Prostate gland (tissue), 2 donors: ENCODE measurements around the gene CENPB. TPM values are rescaled to one million over a fixed set of nuclear protein-coding genes. Genes with fewer than 3 reads are reported as not detected.
A peak's percentile ranks its signal among the peaks of the same experiment; 100 is the strongest.

ENCODE experiments used
- DNase-seq: peaks from one replicate; pipeline ENCODE4 v3.0.0-alpha.2; 2019; ENCODE audit warnings: low spot score
- H3K27ac ChIP-seq, 2 donors: fragments of 200-600 bp; sonication (generic); 2 replicates each; pipeline ENCODE4 v1.5.1; 2017 to 2019
- H3K27me3 ChIP-seq: fragments of 200-600 bp; sonication (generic); replicated peaks from 2 replicates; pipeline ENCODE4 v1.5.1; 2019; ENCODE audit not compliant: insufficient read depth
- H3K36me3 ChIP-seq, 2 donors: fragments of 200-600 bp; sonication (generic); 1 replicate in 1 of 2; 2 replicates in 1 of 2; pipeline versions ENCODE4 v1.5.1 to v1.8.1; 2017 to 2019
- H3K4me1 ChIP-seq: fragments of 200-600 bp; sonication (generic); replicated peaks from 2 replicates; pipeline ENCODE4 v1.5.1; 2019
- H3K4me3 ChIP-seq, 2 donors: fragments of 200-600 bp; sonication (generic); 2 replicates each; pipeline ENCODE4 v1.5.1; 2017 to 2019
- H3K9me3 ChIP-seq: fragments of 200-600 bp; sonication (generic); 2 replicates; pipeline ENCODE4 v1.5.1; 2017
- POLR2A ChIP-seq: fragments of 450-650 bp; IDR thresholded peaks from one replicate; pipeline ENCODE4 v1.6.1; 2016; ENCODE audit warnings: antibody characterized with exemption, mild to moderate bottlenecking
- POLR2AphosphoS5 ChIP-seq: sonication (generic); formaldehyde crosslinking; IDR thresholded peaks from one replicate; pipeline ENCODE4 v1.6.1; 2017; ENCODE audit warnings: antibody characterized with exemption
- WGBS: methylation state at CpG from one replicate; pipeline ENCODE4 v1.1.5; 2018; 5-methylcytosine and 5-hydroxymethylcytosine counted together
- intact Hi-C: fragments of 100-400 bp; cut with DNase I; formaldehyde crosslinking; loops from one replicate; pipeline ENCODE4 v1.14.2; 2022
- total RNA-seq, 2 donors: library from RNA; depleted of rRNA; stranded (reverse); fragments of >200 nt; gene quantifications; one replicate each; pipeline ENCODE4 v1.1.0, GENCODE V29; 2016
- TF ChIP-seq, protein P1 (sequence below), 4 experiments: fragments of 200-600 bp in 2 of 4; fragments of 450-650 bp in 2 of 4; sonication (generic) in 2 of 4; IDR thresholded peaks; 1 replicate in 3 of 4; 2 replicates in 1 of 4; pipeline ENCODE4 v1.5.1; 2016 to 2019; ENCODE audit warnings: antibody characterized with exemption in 4 of 4, mild to moderate bottlenecking in 2 of 4, moderate library complexity in 2 of 4

The CENPB gene
- total RNA-seq, 2 donors from 2014 or later = 76.6 to 86.9 TPM

- Histone ChIP-seq H3K4me1 (no peaks in the 10 kb centered on the region), H3K27me3 (peaks cover 4% of the 10 kb centered on the region), H3K27ac (no peak overlapping the region), H3K36me3 (no peaks in the 10 kb centered on the region), H3K9me3 (no peaks in the 10 kb centered on the region), H3K4me3 (no peak overlapping the region)
- TF ChIP-seq POLR2AphosphoS5 (no peak), POLR2A (no peak)
- TF ChIP-seq, protein P1, sequence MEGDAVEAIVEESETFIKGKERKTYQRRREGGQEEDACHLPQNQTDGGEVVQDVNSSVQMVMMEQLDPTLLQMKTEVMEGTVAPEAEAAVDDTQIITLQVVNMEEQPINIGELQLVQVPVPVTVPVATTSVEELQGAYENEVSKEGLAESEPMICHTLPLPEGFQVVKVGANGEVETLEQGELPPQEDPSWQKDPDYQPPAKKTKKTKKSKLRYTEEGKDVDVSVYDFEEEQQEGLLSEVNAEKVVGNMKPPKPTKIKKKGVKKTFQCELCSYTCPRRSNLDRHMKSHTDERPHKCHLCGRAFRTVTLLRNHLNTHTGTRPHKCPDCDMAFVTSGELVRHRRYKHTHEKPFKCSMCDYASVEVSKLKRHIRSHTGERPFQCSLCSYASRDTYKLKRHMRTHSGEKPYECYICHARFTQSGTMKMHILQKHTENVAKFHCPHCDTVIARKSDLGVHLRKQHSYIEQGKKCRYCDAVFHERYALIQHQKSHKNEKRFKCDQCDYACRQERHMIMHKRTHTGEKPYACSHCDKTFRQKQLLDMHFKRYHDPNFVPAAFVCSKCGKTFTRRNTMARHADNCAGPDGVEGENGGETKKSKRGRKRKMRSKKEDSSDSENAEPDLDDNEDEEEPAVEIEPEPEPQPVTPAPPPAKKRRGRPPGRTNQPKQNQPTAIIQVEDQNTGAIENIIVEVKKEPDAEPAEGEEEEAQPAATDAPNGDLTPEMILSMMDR (IDR thresholded peaks at IDR 0.05) = no peak
- 91% methylated on average over 5 of the region's 5 CpGs for WGBS
- intact Hi-C loops = no loop called here
- DNase-seq = no peak
Measured at GRCh38 chr20:3755814-3756480, 30.6 kb downstream of the CENPB start.

GRCh38 chr20:3755269-3755668 lies 31.3 kb downstream of the CENPB start:
- 94% methylated on average over 7 of the region's 7 CpGs for WGBS
- no peak for DNase-seq
- no peak for TF ChIP-seq POLR2A
- TF ChIP-seq, protein P1 (IDR thresholded peaks at IDR 0.05) = no peak
- TF ChIP-seq POLR2AphosphoS5 = no peak
- Histone ChIP-seq H3K4me3 (no peak overlapping the region), H3K4me1 (no peaks in the 10 kb centered on the region), H3K27me3 (peaks cover 4% of the 10 kb centered on the region), H3K36me3 (no peaks in the 10 kb centered on the region), H3K27ac (no peak overlapping the region), H3K9me3 (no peaks in the 10 kb centered on the region)
- intact Hi-C loops = no loop called here

- no peak for TF ChIP-seq POLR2A
- TF ChIP-seq POLR2AphosphoS5 = no peak
- TF ChIP-seq, protein P1 (IDR thresholded peaks at IDR 0.05) = no peak
- no peak overlapping the region for H3K27ac ChIP-seq
- no peaks in the 10 kb centered on the region for H3K36me3 ChIP-seq
- DNase-seq = no peak
- H3K4me1 ChIP-seq = peaks cover 4% of the 10 kb centered on the region
- H3K9me3 ChIP-seq = no peaks in the 10 kb centered on the region
- intact Hi-C loops = no loop called here
- no peak overlapping the region for H3K4me3 ChIP-seq
- H3K27me3 ChIP-seq = peaks cover 7% of the 10 kb centered on the region
- WGBS = 94% methylated on average over 16 of the region's 16 CpGs
Measured at GRCh38 chr20:3754276-3754630, 32.3 kb downstream of the CENPB start.

GRCh38 chr20:3753501-3754275 lies 32.9 kb downstream of the CENPB start:
- Histone ChIP-seq H3K9me3 (no peaks in the 10 kb centered on the region), H3K27me3 (peaks cover 9% of the 10 kb centered on the region), H3K36me3 (no peaks in the 10 kb centered on the region), H3K4me3 (no peak overlapping the region), H3K27ac (no peak overlapping the region), H3K4me1 (peaks cover 4% of the 10 kb centered on the region)
- 89% methylated on average over 22 of the region's 26 CpGs for WGBS
- no peak for DNase-seq
- intact Hi-C loops = no loop called here
- TF ChIP-seq POLR2A = no peak
- TF ChIP-seq, protein P1 (IDR thresholded peaks at IDR 0.05) = no peak
- TF ChIP-seq POLR2AphosphoS5 = no peak

GRCh38 chr20:3753098-3753497 lies 33.4 kb downstream of the CENPB start:
- no peak overlapping the region for H3K4me3 ChIP-seq
- intact Hi-C loops = no loop called here
- peak; percentile 32 for DNase-seq
- WGBS = 54% methylated on average over 4 of the region's 4 CpGs
- H3K27ac ChIP-seq = no peak overlapping the region
- no peak for TF ChIP-seq POLR2A
- TF ChIP-seq, protein P1 (IDR thresholded peaks at IDR 0.05) = peak; percentile 36 to 64 (median 54)
- peak; percentile 21 for TF ChIP-seq POLR2AphosphoS5
- H3K27me3 ChIP-seq = peaks cover 9% of the 10 kb centered on the region
- H3K36me3 ChIP-seq = no peaks in the 10 kb centered on the region
- H3K9me3 ChIP-seq = no peaks in the 10 kb centered on the region
- H3K4me1 ChIP-seq = peaks cover 4% of the 10 kb centered on the region
